AG09309 (cell line): ENCODE results near the gene LAP3.

ENCODE experiments used
- DNase-seq: peaks from one replicate; pipeline ENCODE4 v3.0.0-alpha.2; 2010; ENCODE audit warnings: low read depth
- H3K4me3 ChIP-seq: 2 replicates; pipeline ENCODE4 v1.5.1; 2011; ENCODE audit warnings: mild to moderate bottlenecking, low read depth, low read length, moderate library complexity; ENCODE audit not compliant: control insufficient read depth
- CTCF ChIP-seq: IDR thresholded peaks from 2 replicates; pipeline ENCODE4 v1.5.1; 2011; ENCODE audit warnings: mild to moderate bottlenecking, low read depth, low read length, inconsistent platforms; ENCODE audit not compliant: insufficient read depth, control insufficient read depth; ENCODE audit errors: missing control alignments

Gene LAP3

GRCh38 chr4:17554568-17554967, 22.4 kb upstream of the LAP3 start:
- no peak for TF ChIP-seq CTCF
- H3K4me3 ChIP-seq = no peak overlapping the region
- no peak for DNase-seq

- no peak for TF ChIP-seq CTCF
- H3K4me3 ChIP-seq = no peak overlapping the region
- no peak for DNase-seq
These were observed 20.5 kb upstream of the LAP3 start for GRCh38 chr4:17556498-17556897.

- DNase-seq = no peak
- H3K4me3 ChIP-seq = no peak overlapping the region
- TF ChIP-seq CTCF = no peak
These were observed 19.1 kb upstream of the LAP3 start for GRCh38 chr4:17557880-17558279.

- no peak overlapping the region for H3K4me3 ChIP-seq
- DNase-seq = no peak
- no peak for TF ChIP-seq CTCF
These were observed 17.9 kb upstream of the LAP3 start for GRCh38 chr4:17558941-17559708.

- no peak for DNase-seq
- TF ChIP-seq CTCF = no peak
These were observed 17.3 kb upstream of the LAP3 start for GRCh38 chr4:17559709-17560048.

GRCh38 chr4:17560065-17560673, 16.8 kb upstream of the LAP3 start:
- H3K4me3 ChIP-seq = no peak overlapping the region
- TF ChIP-seq CTCF = no peak
- DNase-seq = no peak

More at GRCh38 chr4:17559709-17560048, 17.3 kb upstream of the LAP3 start:
- no peak overlapping the region for H3K4me3 ChIP-seq
